T-helper 1 cell treated with Interleukin-12 subunit alpha and Interleukin-12 subunit beta and Interleukin-4 antibody, amounts not matched to agents 30 μg/mL and 1 μg/mL, for 36 hours (primary cell): ENCODE measurements around the gene SSBP3.
"Not testable (repeated sequence)": the region's sequence is repeated elsewhere in the genome, so short reads cannot be mapped to it uniquely, and the experiment has no call there.

Experiments used
- H3K27ac Mint-ChIP-seq: one replicate; pipeline ENCODE4 v1.8.0; 2021; ENCODE audit warnings: mild to moderate bottlenecking, mixed read lengths
- H3K27me3 Mint-ChIP-seq: one replicate; pipeline ENCODE4 v1.8.0; 2021; ENCODE audit warnings: low read depth, mixed read lengths
- H3K36me3 Mint-ChIP-seq: one replicate; pipeline ENCODE4 v1.8.0; 2021; ENCODE audit warnings: low read depth, mixed read lengths
- H3K4me1 Mint-ChIP-seq: one replicate; pipeline ENCODE4 v1.8.0; 2021; ENCODE audit warnings: low read depth, mixed read lengths
- H3K4me3 Mint-ChIP-seq: one replicate; pipeline ENCODE4 v1.8.0; 2021; ENCODE audit warnings: mild to moderate bottlenecking, moderate library complexity, mixed read lengths
- H3K9me3 Mint-ChIP-seq: one replicate; pipeline ENCODE4 v1.8.0; 2021; ENCODE audit warnings: mixed read lengths

Gene SSBP3

GRCh38 chr1:54421101-54421504, 14.9 kb upstream of the SSBP3 start:
- Mint-ChIP-seq H3K27me3 (peaks cover 19% of the 10 kb centered on the region), H3K4me1 (peaks cover 4% of the 10 kb centered on the region), H3K36me3 (no peaks in the 10 kb centered on the region), H3K27ac (no peak overlapping the region), H3K9me3 (no peaks in the 10 kb centered on the region), H3K4me3 (no peak overlapping the region)

DNA sequence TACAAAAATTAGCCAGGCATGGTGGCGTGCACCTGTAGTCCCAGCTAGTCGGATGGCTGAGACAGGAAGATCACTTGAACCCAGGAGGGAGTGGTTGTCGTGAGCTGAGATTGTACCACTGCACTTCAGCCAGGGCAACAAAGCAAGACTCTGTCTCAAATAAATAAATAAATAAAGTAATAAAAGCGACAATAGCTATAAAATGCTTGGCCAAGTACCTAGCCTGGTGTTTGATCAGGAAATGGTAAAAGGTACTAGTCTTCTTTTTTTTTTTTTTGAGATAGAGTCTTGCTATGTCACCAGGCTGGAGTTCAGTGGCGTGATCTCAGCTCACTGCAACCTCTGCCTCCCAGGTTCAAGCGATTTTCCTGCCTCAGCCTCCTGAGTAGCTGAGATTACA, 12.4 kb upstream of the SSBP3 start:
- not testable (repeated sequence) for H3K9me3 Mint-ChIP-seq

DNA sequence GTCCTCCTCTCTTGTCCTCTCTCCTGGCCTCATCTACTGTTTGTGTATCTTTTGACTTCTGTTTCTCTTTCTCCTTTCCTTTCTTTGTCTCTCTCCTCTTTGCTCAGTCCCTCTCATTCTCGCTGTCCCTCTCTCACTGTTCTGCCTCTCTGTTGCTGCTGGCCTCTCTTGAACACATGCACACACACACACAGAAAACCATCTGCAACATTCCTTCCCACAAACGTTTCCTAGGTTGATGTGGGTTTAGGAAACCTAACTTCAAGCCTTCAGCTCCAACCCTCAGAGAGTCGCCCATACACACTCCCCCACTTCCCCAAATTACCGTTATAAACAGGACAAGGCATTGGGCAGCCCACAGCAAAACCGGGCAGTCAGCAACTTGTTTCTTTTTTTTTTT, 10.9 kb upstream of the SSBP3 start:
- Mint-ChIP-seq H3K36me3 (peaks cover 2% of the 10 kb centered on the region), H3K4me1 (peaks cover 14% of the 10 kb centered on the region), H3K27me3 (peaks cover 24% of the 10 kb centered on the region), H3K4me3 (no peak overlapping the region), H3K9me3 (no peaks in the 10 kb centered on the region), H3K27ac (no peak overlapping the region)

More for the DNA sequence above, 12.4 kb upstream of the SSBP3 start:
- H3K4me1 Mint-ChIP-seq, H3K4me3 Mint-ChIP-seq, H3K27ac Mint-ChIP-seq, H3K36me3 Mint-ChIP-seq: not testable (repeated sequence)
- H3K27me3 Mint-ChIP-seq, result peaks cover 28% of the 10 kb centered on the region

DNA sequence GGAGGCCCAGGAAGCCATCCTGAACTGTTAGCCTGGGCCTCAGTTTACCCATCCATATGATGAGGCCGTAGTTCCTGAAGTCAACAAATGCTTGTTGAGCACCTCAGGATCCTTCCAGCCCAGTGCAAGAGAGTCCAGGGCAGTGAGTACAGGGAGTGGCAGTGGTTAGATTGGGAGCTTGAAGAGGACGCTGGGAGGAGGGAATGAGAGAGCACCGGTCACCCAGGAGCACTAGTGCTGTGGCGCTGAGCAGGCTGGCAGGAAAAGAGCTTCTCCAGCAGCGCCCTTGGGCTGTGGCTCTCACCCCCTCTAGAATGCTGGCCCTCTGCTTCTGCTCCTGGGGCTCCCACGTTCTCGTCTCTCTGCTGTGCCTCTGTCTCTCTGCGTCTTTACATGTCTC, 10.2 kb upstream of the SSBP3 start:
- Mint-ChIP-seq H3K9me3 (no peaks in the 10 kb centered on the region), H3K4me3 (no peak overlapping the region), H3K4me1 (peaks cover 13% of the 10 kb centered on the region), H3K36me3 (peaks cover 2% of the 10 kb centered on the region), H3K27me3 (peaks cover 23% of the 10 kb centered on the region), H3K27ac (no peak overlapping the region)

DNA sequence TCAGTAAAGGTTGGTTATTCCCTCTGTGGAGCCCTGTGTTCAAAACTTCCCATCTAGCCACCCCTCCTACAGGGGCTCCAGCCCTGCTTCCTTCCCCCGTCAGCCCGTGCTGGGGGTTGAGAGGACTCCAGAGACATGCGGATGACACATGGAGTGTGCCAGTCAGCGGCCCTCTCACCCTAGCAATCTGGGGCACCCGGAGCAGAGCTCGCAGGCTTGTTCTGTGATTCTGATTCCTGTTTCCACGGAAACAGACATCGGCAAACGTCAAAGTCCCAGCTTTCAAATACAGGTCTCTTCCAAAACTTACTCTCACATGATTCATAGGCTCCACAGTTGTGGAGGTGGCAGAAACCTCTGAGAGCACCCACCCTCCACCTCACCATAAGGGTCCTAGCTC, 9.8 kb upstream of the SSBP3 start:
- H3K4me1 Mint-ChIP-seq, result peaks cover 13% of the 10 kb centered on the region
- no peak overlapping the region for H3K27ac Mint-ChIP-seq
- H3K27me3 Mint-ChIP-seq, result peaks cover 18% of the 10 kb centered on the region
- H3K9me3 Mint-ChIP-seq, result no peaks in the 10 kb centered on the region
- H3K36me3 Mint-ChIP-seq, result peaks cover 2% of the 10 kb centered on the region
- no peak overlapping the region for H3K4me3 Mint-ChIP-seq

- H3K9me3 Mint-ChIP-seq, result no peaks in the 10 kb centered on the region
- no peak overlapping the region for H3K4me3 Mint-ChIP-seq
- H3K27me3 Mint-ChIP-seq, result peaks cover 15% of the 10 kb centered on the region
- H3K27ac Mint-ChIP-seq, result no peak overlapping the region
- peaks cover 16% of the 10 kb centered on the region for H3K4me1 Mint-ChIP-seq
- H3K36me3 Mint-ChIP-seq, result peaks cover 4% of the 10 kb centered on the region
These were observed 9.3 kb upstream of the SSBP3 start for GRCh38 chr1:54415533-54415932.

DNA sequence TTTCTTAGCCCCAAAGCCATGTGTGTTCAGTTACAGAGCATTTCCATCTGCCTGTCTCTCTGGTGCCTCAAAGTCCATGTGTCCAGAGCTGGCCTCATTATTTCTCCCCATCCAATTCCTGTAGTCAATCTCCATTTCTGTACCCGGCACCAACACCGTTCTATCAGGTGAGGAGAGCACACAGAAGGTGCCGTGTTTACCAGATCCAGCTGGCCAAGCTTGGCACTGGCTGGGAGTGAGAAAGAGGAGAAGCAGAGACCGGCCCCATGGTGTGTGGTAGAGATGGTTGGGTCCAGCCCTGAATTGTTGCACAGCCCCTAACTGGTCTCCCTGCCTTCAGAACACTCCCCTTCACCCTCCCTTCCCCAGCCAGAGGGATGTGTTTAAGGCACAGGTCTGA, 7.5 kb upstream of the SSBP3 start:
- H3K36me3 Mint-ChIP-seq, result peaks cover 4% of the 10 kb centered on the region
- H3K4me1 Mint-ChIP-seq, result peaks cover 29% of the 10 kb centered on the region
- peaks cover 15% of the 10 kb centered on the region for H3K27me3 Mint-ChIP-seq
- H3K27ac Mint-ChIP-seq, result peak overlapping the region; percentile 84
- no peak overlapping the region for H3K4me3 Mint-ChIP-seq
- no peaks in the 10 kb centered on the region for H3K9me3 Mint-ChIP-seq

DNA sequence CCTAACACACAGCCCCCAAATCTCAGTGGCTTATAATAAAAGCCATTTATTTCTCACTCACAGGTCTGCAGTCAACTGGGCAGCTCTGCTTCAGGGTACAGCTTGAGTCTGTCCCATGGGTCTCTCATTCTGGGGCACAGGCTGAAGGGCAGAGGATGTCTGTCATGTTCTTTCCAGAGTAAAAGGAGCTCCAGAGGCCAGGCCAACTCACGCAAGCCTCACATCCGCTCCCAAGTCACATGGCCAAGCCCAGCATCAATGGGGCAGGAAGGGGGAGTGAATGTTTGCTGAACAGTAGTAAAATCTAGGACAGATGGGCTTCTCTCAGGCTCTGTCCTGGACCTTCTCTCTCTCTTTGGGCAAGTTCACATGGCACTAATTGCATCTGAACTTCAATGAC, 7.1 kb upstream of the SSBP3 start:
- Mint-ChIP-seq H3K36me3 (peaks cover 4% of the 10 kb centered on the region), H3K4me3 (peak overlapping the region; percentile 81), H3K27ac (peak overlapping the region; percentile 84), H3K4me1 (peaks cover 33% of the 10 kb centered on the region), H3K9me3 (no peaks in the 10 kb centered on the region), H3K27me3 (peaks cover 15% of the 10 kb centered on the region)

- H3K27ac Mint-ChIP-seq, result peak overlapping the region; percentile 90
- peaks cover 38% of the 10 kb centered on the region for H3K4me1 Mint-ChIP-seq
- H3K9me3 Mint-ChIP-seq, result no peaks in the 10 kb centered on the region
- H3K27me3 Mint-ChIP-seq, result peaks cover 7% of the 10 kb centered on the region
- H3K36me3 Mint-ChIP-seq, result peaks cover 4% of the 10 kb centered on the region
- H3K4me3 Mint-ChIP-seq, result no peak overlapping the region
These were observed 4.2 kb upstream of the SSBP3 start for GRCh38 chr1:54410359-54410758.

DNA sequence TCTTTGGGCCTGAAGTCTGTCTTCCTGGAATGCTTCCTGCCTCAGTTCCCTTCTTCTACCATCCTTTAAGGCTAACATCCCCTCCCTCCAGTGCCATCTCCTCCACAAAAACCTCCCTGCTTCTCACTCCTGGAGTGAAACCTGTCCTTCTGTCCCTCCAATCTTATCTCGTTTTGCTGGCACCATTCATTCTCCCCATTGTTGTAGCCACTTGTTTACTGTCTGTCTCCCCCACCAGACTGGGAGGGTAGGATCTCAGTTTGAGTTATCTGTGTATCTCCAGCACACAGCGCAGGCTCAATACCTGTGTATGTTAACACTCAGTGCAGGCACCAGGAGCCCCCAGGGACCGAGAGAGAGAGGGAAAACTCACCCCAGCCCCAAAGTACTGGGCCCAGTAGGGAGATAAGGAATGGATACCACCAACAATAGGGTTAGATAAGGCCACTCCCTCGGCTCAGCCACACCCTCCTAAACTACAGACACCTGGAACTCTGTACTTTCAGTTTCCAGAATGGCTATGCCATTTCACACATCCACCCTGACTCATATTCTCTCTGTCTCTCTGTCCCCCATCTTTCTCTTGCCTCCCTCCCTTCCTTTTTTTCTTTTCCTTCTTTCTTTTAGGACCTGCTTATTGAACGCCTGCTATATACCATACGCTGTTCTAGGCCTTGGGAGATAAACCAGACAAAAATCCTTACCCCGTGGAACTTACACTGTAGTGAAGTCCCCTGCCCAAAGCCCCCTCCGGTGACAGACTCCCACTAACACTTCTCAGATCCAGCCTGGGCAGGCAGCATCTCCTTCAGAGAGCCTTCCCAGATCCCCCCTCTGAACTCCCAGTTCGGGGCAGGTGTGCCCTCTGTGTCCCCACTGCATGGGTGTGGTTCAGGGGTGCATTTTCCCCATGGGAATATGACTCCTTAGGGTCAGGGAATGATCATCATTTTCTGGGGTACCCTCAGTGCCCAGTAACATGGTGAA, 3.3 kb upstream of the SSBP3 start:
- H3K27ac Mint-ChIP-seq, result peak overlapping the region; percentile 90
- peaks cover 40% of the 10 kb centered on the region for H3K4me1 Mint-ChIP-seq
- no peaks in the 10 kb centered on the region for H3K27me3 Mint-ChIP-seq
- H3K4me3 Mint-ChIP-seq, result peak overlapping the region; percentile 52
- H3K36me3 Mint-ChIP-seq, result peaks cover 4% of the 10 kb centered on the region
- H3K9me3 Mint-ChIP-seq, result no peaks in the 10 kb centered on the region

DNA sequence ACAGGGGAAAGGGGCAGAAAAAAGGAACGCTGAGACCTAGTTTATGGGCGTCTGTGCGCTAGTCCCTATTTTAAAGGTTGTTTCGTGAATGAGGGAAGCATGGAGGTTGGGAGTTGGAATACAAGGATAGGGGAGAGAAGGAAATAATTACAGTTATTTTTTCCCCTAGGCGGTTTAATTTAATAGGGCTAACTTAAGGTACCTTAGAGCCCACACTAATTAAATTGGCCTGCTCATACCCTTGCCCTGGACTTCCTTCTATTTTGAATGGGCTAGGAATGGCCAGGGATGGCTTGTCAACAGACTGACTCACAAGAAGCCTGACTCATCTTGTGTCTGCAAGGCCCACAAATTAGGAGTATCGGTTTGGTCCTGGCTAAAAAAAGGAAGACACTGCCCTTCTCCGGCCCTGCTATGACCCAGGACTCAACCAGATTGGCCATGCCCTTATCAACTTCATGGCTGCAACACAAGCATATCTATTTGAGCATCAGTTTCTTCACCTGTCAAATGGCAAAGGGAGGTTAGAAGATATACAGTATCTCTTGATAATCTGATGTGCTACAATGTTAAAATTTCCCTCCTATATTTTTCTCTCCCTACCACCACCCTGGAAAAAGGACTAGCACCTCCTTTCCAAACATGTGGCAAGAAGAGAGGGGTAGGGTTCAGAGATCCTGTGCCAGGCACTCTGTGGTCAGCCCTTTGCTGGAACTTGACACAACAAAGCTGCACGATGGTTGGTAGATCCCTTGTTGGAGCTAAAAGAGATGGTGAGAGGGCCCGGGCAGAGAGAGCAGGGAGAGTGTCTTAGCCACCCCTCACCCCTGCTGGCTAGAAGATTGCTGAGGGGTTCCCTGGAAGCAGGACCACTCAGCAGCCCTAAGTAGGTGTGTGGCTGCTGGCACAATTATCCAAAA, 2.2 kb upstream of the SSBP3 start:
- Mint-ChIP-seq H3K27ac (peak overlapping the region; percentile 90), H3K36me3 (peaks cover 12% of the 10 kb centered on the region), H3K4me3 (peak overlapping the region; percentile 89), H3K9me3 (no peaks in the 10 kb centered on the region), H3K27me3 (no peaks in the 10 kb centered on the region), H3K4me1 (peaks cover 47% of the 10 kb centered on the region)

DNA sequence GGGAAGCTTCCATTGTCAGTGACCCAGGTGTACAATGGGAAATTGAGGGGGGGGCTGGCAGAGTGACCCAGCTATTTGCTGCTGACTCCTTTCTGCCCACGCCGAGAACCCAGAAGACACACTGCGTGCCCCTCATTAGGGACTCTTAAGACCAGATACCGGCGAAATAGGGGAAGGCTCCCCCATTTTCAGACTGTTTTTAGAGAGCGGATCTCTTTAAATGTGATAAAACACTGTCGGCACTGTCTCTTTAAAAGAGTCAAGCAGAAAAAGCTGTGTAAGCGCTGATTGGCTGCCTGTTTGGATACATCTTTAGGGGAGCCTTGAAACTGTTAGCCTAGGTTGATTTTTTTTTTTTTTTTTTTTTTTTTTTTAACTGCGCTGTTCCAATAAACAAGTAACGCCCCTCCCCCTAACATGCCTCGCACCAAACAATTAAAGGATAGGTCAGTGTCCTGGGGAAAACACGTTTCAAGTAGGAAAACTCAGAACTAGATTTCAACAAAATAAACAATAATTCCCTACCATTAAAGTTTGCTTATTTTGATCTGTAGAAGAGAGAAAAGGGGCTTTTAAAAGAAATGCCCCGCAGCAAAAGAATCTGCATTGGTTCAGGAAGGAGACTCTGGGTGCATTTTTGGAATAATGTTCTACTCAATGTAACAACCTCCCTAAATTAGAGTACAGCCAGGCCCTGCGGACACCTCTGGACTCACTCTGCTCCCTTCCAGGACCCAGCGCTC, 1.4 kb upstream of the SSBP3 start:
- peak overlapping the region; percentile 89 for H3K4me3 Mint-ChIP-seq
- no peaks in the 10 kb centered on the region for H3K27me3 Mint-ChIP-seq
- H3K36me3 Mint-ChIP-seq, result peaks cover 17% of the 10 kb centered on the region
- peaks cover 51% of the 10 kb centered on the region for H3K4me1 Mint-ChIP-seq
- H3K9me3 Mint-ChIP-seq, result no peaks in the 10 kb centered on the region
- peak overlapping the region; percentile 90 for H3K27ac Mint-ChIP-seq

DNA sequence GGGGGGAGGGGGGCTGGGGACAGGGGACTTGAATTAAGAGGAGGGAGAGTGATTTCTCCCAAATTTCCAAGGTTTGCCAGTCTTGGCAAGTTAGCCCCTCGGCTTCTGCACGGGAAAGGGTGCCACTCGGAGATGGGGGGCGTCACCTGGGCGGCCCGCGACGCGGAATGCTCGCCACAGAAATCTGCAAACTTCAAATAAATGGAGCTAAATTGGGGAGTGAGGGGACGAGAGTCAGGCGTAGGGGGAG, 885 bp upstream of the SSBP3 start:
- Mint-ChIP-seq H3K36me3 (peaks cover 22% of the 10 kb centered on the region), H3K4me1 (peaks cover 54% of the 10 kb centered on the region)

DNA sequence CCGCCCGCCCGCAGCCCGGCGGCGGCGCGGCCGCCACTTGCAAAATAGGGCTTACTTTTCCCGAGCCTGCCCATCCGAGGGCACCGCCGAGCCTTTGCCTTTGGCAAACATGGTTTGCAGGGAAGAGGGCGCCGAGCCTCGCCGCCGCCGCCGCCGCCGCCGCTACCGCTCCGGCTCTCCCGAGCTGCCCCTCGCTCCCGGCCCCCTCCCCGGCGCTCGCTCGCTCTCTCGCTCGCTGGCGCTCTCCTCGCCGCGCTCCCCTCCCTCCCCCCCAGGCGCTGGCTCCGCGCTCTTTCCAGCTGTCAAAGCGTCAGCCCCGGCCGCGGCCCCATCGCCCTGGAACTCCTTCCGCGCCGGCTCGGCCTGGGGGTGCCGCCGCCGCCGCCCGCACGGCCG, 298 bp downstream of the SSBP3 start:
- H3K27me3 Mint-ChIP-seq, result no peaks in the 10 kb centered on the region
- H3K36me3 Mint-ChIP-seq, result peaks cover 34% of the 10 kb centered on the region
- no peak overlapping the region for H3K4me3 Mint-ChIP-seq
- no peak overlapping the region for H3K27ac Mint-ChIP-seq
- H3K9me3 Mint-ChIP-seq, result no peaks in the 10 kb centered on the region
- H3K4me1 Mint-ChIP-seq, result peaks cover 66% of the 10 kb centered on the region

More for the DNA sequence above, 885 bp upstream of the SSBP3 start:
- no peaks in the 10 kb centered on the region for H3K27me3 Mint-ChIP-seq
- peak overlapping the region; percentile 89 for H3K4me3 Mint-ChIP-seq
- no peaks in the 10 kb centered on the region for H3K9me3 Mint-ChIP-seq
- peak overlapping the region; percentile 90 for H3K27ac Mint-ChIP-seq
